Adrenal gland (tissue), 5 donors: Measurements from ENCODE around the gene NPC1.

Experiments used
- POLR2A ChIP-seq, 2 donors: fragments of 450-650 bp; IDR thresholded peaks; one replicate each; pipeline ENCODE4 v1.6.1; 2017; ENCODE audit warnings: antibody characterized with exemption in 2 of 2, mild to moderate bottlenecking in 2 of 2, moderate library complexity in 1 of 2
- TF ChIP-seq, protein P1 (sequence below), 6 experiments: fragments of 450-650 bp in 4 of 6; fragments of 200-600 bp in 2 of 6; sonication (generic) in 1 of 6; IDR thresholded peaks; 1 replicate in 5 of 6; 2 replicates in 1 of 6; pipeline versions ENCODE4 v1.5.1 to v1.8.0; 2016 to 2021; ENCODE audit warnings: antibody characterized with exemption in 6 of 6, mild to moderate bottlenecking in 2 of 6, moderate library complexity in 1 of 6
- donor health status: DM: no; HTN: no; CAD: no.

DNA sequence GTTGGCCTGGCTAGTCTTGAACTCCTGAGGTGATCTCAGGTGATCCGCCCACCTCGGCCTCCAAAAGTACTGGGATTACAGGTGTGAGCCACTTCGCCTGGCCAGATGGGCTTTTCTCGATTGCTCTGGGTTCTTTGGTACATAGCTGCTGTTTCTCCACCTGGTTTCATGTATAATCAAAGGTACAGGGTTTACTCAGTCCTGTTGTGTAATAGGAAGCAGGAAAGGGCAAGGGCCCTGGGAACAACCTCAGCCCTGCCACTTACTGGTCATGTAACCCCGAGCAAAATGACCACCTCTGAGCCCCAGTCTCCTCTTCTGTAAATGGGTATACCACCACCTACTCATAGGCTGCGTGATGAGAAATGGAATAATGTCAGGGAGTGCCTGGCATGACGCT, 49.0 kb downstream of the NPC1 start:
- TF ChIP-seq, protein P1, sequence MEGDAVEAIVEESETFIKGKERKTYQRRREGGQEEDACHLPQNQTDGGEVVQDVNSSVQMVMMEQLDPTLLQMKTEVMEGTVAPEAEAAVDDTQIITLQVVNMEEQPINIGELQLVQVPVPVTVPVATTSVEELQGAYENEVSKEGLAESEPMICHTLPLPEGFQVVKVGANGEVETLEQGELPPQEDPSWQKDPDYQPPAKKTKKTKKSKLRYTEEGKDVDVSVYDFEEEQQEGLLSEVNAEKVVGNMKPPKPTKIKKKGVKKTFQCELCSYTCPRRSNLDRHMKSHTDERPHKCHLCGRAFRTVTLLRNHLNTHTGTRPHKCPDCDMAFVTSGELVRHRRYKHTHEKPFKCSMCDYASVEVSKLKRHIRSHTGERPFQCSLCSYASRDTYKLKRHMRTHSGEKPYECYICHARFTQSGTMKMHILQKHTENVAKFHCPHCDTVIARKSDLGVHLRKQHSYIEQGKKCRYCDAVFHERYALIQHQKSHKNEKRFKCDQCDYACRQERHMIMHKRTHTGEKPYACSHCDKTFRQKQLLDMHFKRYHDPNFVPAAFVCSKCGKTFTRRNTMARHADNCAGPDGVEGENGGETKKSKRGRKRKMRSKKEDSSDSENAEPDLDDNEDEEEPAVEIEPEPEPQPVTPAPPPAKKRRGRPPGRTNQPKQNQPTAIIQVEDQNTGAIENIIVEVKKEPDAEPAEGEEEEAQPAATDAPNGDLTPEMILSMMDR (IDR thresholded peaks at IDR 0.05): no peak
- TF ChIP-seq POLR2A (IDR thresholded peaks at IDR 0.05): no peak
